GM23248 (cell line): Measurements from ENCODE around the gene FKBP4. TPM values are rescaled to one million over a fixed set of nuclear protein-coding genes. Genes with fewer than 3 reads are reported as not detected.

Source experiments
- DNase-seq: peaks from one replicate; pipeline ENCODE4 v3.0.0-alpha.2; 2015
- H2AFZ ChIP-seq: fragments of 200-600 bp; sonication (generic); 2 replicates; pipeline ENCODE4 v1.6.1; 2016; ENCODE audit warnings: antibody characterized with exemption
- H3F3A ChIP-seq: fragments of 200-600 bp; sonication (generic); 2 replicates; pipeline ENCODE4 v1.6.1; 2016; ENCODE audit warnings: mild to moderate bottlenecking, antibody characterized with exemption, mixed run types; ENCODE audit not compliant: insufficient read depth
- H3K27ac ChIP-seq: fragments of 200-600 bp; sonication (generic); 2 replicates; pipeline ENCODE4 v1.5.1; 2016; ENCODE audit warnings: mild to moderate bottlenecking
- H3K27me3 ChIP-seq: fragments of 200-600 bp; sonication (generic); replicated peaks from 2 replicates; pipeline ENCODE4 v1.6.1; 2016; ENCODE audit warnings: mild to moderate bottlenecking; ENCODE audit not compliant: insufficient read depth
- H3K36me3 ChIP-seq: fragments of 200-600 bp; sonication (generic); 2 replicates; pipeline ENCODE4 v1.6.1; 2016; ENCODE audit warnings: low read depth, mild to moderate bottlenecking
- H3K4me1 ChIP-seq: fragments of 200-600 bp; sonication (generic); 2 replicates; pipeline ENCODE4 v1.6.1; 2016; ENCODE audit warnings: mild to moderate bottlenecking; ENCODE audit not compliant: insufficient read depth
- H3K4me2 ChIP-seq: fragments of 200-600 bp; sonication (generic); one replicate; pipeline ENCODE4 v1.6.1; 2016; ENCODE audit warnings: mild to moderate bottlenecking; ENCODE audit not compliant: unreplicated experiment
- H3K4me3 ChIP-seq: fragments of 200-600 bp; sonication (generic); 2 replicates; pipeline ENCODE4 v1.5.1; 2016; ENCODE audit warnings: mild to moderate bottlenecking
- H3K79me2 ChIP-seq: fragments of 200-600 bp; sonication (generic); 2 replicates; pipeline ENCODE4 v1.6.1; 2016; ENCODE audit warnings: mild to moderate bottlenecking; ENCODE audit not compliant: insufficient read depth
- H3K9ac ChIP-seq: fragments of 200-600 bp; sonication (generic); 2 replicates; pipeline ENCODE4 v1.6.1; 2016; ENCODE audit warnings: mild to moderate bottlenecking
- H3K9me2 ChIP-seq: fragments of 200-600 bp; sonication (generic); 2 replicates; pipeline ENCODE4 v1.6.1; 2016; ENCODE audit warnings: mixed run types, mild to moderate bottlenecking, moderate library complexity; ENCODE audit not compliant: insufficient read depth
- H3K9me3 ChIP-seq: fragments of 200-600 bp; sonication (generic); one replicate; pipeline ENCODE4 v1.6.1; 2017; ENCODE audit warnings: low read depth
- H4K20me1 ChIP-seq: fragments of 200-600 bp; sonication (generic); 2 replicates; pipeline ENCODE4 v1.6.0; 2016; ENCODE audit not compliant: insufficient read depth
- EZH2 ChIP-seq: fragments of 200-600 bp; sonication (generic); IDR thresholded peaks from 2 replicates; pipeline ENCODE4 v1.6.1; 2018; ENCODE audit warnings: antibody characterized with exemption, mild to moderate bottlenecking; ENCODE audit not compliant: insufficient read depth, poor library complexity, severe bottlenecking
- EZH2phosphoT487 ChIP-seq: fragments of 200-600 bp; sonication (generic); IDR thresholded peaks from 2 replicates; pipeline ENCODE4 v1.6.1; 2018; ENCODE audit warnings: antibody characterized with exemption, moderate library complexity, mild to moderate bottlenecking, low read depth; ENCODE audit not compliant: insufficient read depth
- WGBS, 2 experiments: methylation state at CpG; one replicate each; pipeline ENCODE4 v1.1.6; 2015 to 2017; ENCODE audit warnings: low lambda C conversion rate in 2 of 2, low coverage in 1 of 2; ENCODE audit errors: missing lambda C conversion rate in 2 of 2; 5-methylcytosine and 5-hydroxymethylcytosine counted together
- in situ Hi-C: fragments of 300-500 bp; cut with MboI; formaldehyde crosslinking; loops from 2 replicates; pipeline ENCODE4 v1.15.0; 2020
- polyA plus RNA-seq: library from polyadenylated mRNA; unstranded; fragments of >200 nt; fragmentation: Nextera tagmentation; extraction: Ambion mirVana; gene quantifications from 2 replicates; pipeline ENCODE4 v1.2.1, GENCODE V29; 2016
- total RNA-seq: library from RNA; depleted of rRNA; stranded (reverse); fragments of >200 nt; shearing (Covaris generic); gene quantifications from 2 replicates; pipeline ENCODE4 v1.2.3, GENCODE V29; 2014

FKBP4 gene
- total and polyA plus RNA-seq, 2 experiments from 2014 or later: 24.0 to 27.4 TPM

DNA sequence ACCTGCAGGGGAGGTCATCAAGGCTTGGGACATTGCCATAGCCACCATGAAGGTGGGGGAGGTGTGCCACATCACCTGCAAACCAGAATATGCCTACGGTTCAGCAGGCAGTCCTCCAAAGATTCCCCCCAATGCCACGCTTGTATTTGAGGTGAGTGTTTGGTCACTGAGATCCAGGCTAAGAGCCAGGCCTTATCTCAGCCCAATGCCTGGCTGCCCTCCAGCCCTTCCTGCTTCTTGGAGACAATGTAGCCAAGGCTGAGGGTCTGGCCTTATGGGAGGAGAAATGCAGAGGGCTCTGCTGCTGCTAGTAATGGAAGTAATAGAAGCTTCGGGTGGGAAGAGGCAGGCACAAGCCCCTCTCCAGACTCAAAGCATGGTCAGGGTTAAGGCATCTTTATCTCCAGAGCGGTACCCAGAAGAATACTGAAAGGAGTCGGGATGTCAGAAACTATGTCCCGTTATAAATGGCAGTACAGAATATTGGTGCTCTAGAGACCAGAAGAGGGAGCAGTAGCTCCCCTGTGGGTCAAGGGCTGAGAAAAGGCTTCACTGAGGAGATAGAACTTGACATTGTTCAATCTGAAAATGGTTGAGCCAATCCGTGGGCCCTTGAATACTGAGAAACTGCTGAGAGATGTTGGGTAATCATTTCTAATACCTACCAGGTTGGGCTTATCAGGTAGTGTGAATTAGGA is 3.1 kb downstream of the FKBP4 start:
- Histone ChIP-seq H3K79me2 (peaks cover 24% of the 10 kb centered on the region), H3K9me2 (no peaks in the 10 kb centered on the region), H4K20me1 (no peaks in the 10 kb centered on the region), H3F3A (no peaks in the 10 kb centered on the region), H2AFZ (no peak overlapping the region), H3K27me3 (no peaks in the 10 kb centered on the region), H3K9me3 (no peaks in the 10 kb centered on the region), H3K4me1 (peaks cover 8% of the 10 kb centered on the region; the same call in 1 of the 2 replicates), H3K4me3 (no peak overlapping the region), H3K4me2 (no peak overlapping the region), H3K36me3 (peaks cover 11% of the 10 kb centered on the region), H3K27ac (no peak overlapping the region), H3K9ac (no peak overlapping the region)
- TF ChIP-seq EZH2 (no peak), EZH2phosphoT487 (no peak)
- DNase-seq: peak; percentile 22
- in situ Hi-C loops: no loop called here
- WGBS, 2 experiments: 76 to 80% methylated on average over 7 of the region's 7 CpGs

DNA sequence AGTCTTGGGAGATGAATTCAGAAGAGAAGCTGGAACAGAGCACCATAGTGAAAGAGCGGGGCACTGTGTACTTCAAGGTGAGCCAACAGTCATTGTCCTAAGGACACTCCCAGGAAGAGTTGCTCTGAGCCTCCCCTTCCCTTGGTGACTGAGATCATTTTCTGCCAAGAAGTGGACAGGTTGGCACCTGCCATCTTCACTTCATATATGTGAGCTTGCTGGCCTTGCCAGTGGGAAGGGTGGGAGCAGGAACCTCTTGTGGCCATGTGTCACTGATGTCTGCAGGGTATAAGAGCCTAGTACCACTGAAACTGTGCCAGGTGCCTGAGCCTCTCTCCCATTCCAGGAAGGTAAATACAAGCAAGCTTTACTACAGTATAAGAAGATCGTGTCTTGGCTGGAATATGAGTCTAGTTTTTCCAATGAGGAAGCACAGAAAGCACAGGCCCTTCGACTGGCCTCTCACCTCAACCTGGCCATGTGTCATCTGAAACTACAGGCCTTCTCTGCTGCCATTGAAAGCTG is 5.3 kb downstream of the FKBP4 start:
- peaks cover 24% of the 10 kb centered on the region for H3K79me2 ChIP-seq
- no peak overlapping the region for H3K27ac ChIP-seq
- no peaks in the 10 kb centered on the region for H3K9me3 ChIP-seq
- DNase-seq: no peak
- H3K4me2 ChIP-seq: no peak overlapping the region
- peaks cover 8% of the 10 kb centered on the region; the same call in 1 of the 2 replicates for H3K4me1 ChIP-seq
- no peaks in the 10 kb centered on the region for H3K27me3 ChIP-seq
- in situ Hi-C loops: no loop called here
- peaks cover 11% of the 10 kb centered on the region for H3K36me3 ChIP-seq
- no peaks in the 10 kb centered on the region for H3F3A ChIP-seq
- TF ChIP-seq EZH2phosphoT487: no peak
- no peak for TF ChIP-seq EZH2
- WGBS, 2 experiments: 98 to 100% methylated on average over 3 of the region's 3 CpGs
- H2AFZ ChIP-seq: no peak overlapping the region
- H3K9ac ChIP-seq: no peak overlapping the region
- H4K20me1 ChIP-seq: no peaks in the 10 kb centered on the region
- H3K4me3 ChIP-seq: no peak overlapping the region
- H3K9me2 ChIP-seq: no peaks in the 10 kb centered on the region

DNA sequence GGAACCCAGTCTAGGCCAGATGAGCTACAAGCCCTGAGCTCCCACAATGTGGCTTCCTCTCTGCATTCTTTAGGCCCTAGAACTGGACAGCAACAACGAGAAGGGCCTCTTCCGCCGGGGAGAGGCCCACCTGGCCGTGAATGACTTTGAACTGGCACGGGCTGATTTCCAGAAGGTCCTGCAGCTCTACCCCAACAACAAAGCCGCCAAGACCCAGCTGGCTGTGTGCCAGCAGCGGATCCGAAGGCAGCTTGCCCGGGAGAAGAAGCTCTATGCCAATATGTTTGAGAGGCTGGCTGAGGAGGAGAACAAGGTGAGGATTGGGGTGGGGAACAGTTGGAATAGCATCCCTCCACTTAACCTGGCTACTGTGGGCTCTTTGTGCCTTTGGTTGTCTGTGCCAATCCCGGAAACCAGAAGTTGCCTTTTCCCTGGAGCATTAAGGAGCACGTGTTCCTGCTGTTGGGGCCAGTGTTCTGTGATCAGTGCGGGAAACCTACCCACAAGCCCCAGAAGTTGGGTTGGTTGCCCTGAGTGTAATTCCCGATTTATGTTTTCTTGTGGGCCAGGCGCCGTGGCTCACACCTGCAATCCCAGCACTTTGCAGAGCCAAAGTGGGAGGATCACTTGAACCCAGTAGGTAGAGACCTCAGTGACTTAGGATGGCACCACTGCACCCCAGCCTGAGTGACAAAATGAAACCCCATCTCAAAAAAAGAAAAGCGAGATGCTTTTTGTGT is 6.4 kb downstream of the FKBP4 start:
- TF ChIP-seq EZH2 (no peak), EZH2phosphoT487 (no peak)
- peaks cover 11% of the 10 kb centered on the region for H3K36me3 ChIP-seq
- H2AFZ ChIP-seq: no peak overlapping the region
- in situ Hi-C loops: no loop called here
- H3K4me3 ChIP-seq: no peak overlapping the region
- H3F3A ChIP-seq: peaks cover 5% of the 10 kb centered on the region; the same call in 1 of the 2 replicates
- no peak for DNase-seq
- no peaks in the 10 kb centered on the region for H3K9me3 ChIP-seq
- no peak overlapping the region for H3K9ac ChIP-seq
- H3K4me2 ChIP-seq: no peak overlapping the region
- no peaks in the 10 kb centered on the region for H4K20me1 ChIP-seq
- H3K27ac ChIP-seq: no peak overlapping the region
- 80 to 81% methylated on average over 16 of the region's 16 CpGs for WGBS, 2 experiments
- H3K9me2 ChIP-seq: no peaks in the 10 kb centered on the region
- H3K27me3 ChIP-seq: no peaks in the 10 kb centered on the region
- H3K79me2 ChIP-seq: peaks cover 18% of the 10 kb centered on the region
- H3K4me1 ChIP-seq: peaks cover 6% of the 10 kb centered on the region; the same call in 1 of the 2 replicates

DNA sequence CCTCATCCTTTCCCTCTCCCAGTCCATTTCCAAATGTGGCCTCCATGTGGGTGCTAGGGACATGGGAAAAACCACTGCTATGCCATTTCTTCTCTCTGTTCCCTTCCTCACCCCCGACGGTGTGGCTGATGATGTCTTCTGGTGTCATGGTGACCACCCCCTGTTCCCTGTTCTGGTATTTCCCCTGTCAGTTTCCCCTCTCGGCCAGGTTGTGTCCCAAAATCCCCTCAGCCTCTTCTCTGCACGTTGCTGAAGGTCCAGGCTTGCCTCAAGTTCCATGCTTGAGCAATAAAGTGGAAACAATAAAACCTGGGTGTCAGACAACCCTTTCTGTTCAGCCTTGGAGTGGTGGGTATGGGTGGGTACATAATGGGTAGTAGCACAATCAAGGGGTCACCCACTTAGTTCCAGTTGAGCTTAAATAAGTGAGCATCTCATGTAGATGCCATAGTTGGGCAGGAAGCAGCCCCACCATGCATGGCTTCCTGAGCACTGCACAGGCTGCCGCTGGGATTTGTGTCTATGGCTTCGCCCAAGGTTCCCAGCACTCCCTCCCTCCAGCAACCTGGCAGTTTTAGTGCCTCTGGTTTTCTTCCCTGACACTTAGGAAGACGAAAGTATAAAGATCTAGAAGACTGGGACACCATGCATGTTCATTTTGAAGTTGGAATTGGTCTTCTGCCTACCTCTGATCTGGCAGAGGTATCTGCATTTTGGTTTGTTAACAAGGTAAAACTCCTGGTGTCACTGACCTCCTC is 9.0 kb downstream of the FKBP4 start:
- Histone ChIP-seq H3K9ac (no peak overlapping the region), H3K4me3 (no peak overlapping the region), H3F3A (peaks cover 5% of the 10 kb centered on the region; the same call in 1 of the 2 replicates), H3K27me3 (no peaks in the 10 kb centered on the region), H3K4me2 (no peak overlapping the region), H3K4me1 (no peaks in the 10 kb centered on the region), H3K9me3 (no peaks in the 10 kb centered on the region), H3K27ac (no peak overlapping the region), H3K9me2 (no peaks in the 10 kb centered on the region), H2AFZ (no peak overlapping the region), H3K79me2 (no peaks in the 10 kb centered on the region), H4K20me1 (no peaks in the 10 kb centered on the region), H3K36me3 (peaks cover 11% of the 10 kb centered on the region)
- in situ Hi-C loops: no loop called here
- DNase-seq: no peak
- TF ChIP-seq EZH2phosphoT487 (no peak), EZH2 (no peak)
- WGBS, 2 experiments: 96 to 97% methylated on average over 7 of the region's 7 CpGs
